HEK293T (cell line): Measurements from ENCODE around the gene MAD2L2.

Experiments used
- ARNT ChIP-seq: fragments of 450-650 bp; IDR thresholded peaks from 2 replicates; pipeline ENCODE4 v1.6.1; 2017; ENCODE audit warnings: mild to moderate bottlenecking
- BHLHE40 ChIP-seq: fragments of 450-650 bp; IDR thresholded peaks from 2 replicates; pipeline ENCODE4 v1.6.1; 2016; ENCODE audit warnings: mild to moderate bottlenecking, moderate library complexity, borderline replicate concordance
- ELF4 ChIP-seq: fragments of 450-650 bp; IDR thresholded peaks from 2 replicates; pipeline ENCODE4 v1.6.1; 2017; ENCODE audit warnings: antibody characterized with exemption
- FOXA1 ChIP-seq: fragments of 450-650 bp; IDR thresholded peaks from 2 replicates; pipeline ENCODE4 v1.6.1; 2016; ENCODE audit warnings: mild to moderate bottlenecking
- FOXK2 ChIP-seq: fragments of 450-650 bp; IDR thresholded peaks from 2 replicates; pipeline ENCODE4 v1.6.1; 2016; ENCODE audit warnings: mild to moderate bottlenecking
- FOXM1 ChIP-seq: fragments of 450-650 bp; IDR thresholded peaks from 2 replicates; pipeline ENCODE4 v1.6.1; 2017; ENCODE audit warnings: mild to moderate bottlenecking, borderline replicate concordance
- HDGF ChIP-seq: fragments of 450-650 bp; IDR thresholded peaks from 2 replicates; pipeline ENCODE4 v1.6.1; 2017; ENCODE audit warnings: antibody characterized with exemption, borderline replicate concordance
- LEF1 ChIP-seq: fragments of 450-650 bp; IDR thresholded peaks from 2 replicates; pipeline ENCODE4 v1.6.1; 2017; ENCODE audit warnings: mild to moderate bottlenecking, borderline replicate concordance
- NFRKB ChIP-seq: fragments of 450-650 bp; IDR thresholded peaks from 2 replicates; pipeline ENCODE4 v1.6.1; 2016; ENCODE audit warnings: mild to moderate bottlenecking, moderate library complexity
- SP1 ChIP-seq: fragments of 450-650 bp; IDR thresholded peaks from 2 replicates; pipeline ENCODE4 v1.6.1; 2017
- SUZ12 ChIP-seq: fragments of 450-650 bp; IDR thresholded peaks from 2 replicates; pipeline ENCODE4 v1.6.1; 2016; ENCODE audit warnings: mild to moderate bottlenecking
- TARDBP ChIP-seq: fragments of 450-650 bp; IDR thresholded peaks from 2 replicates; pipeline ENCODE4 v1.6.1; 2016
- ZNF384 ChIP-seq: fragments of 450-650 bp; IDR thresholded peaks from 2 replicates; pipeline ENCODE4 v1.6.1; 2016
- TF ChIP-seq, protein P1 (sequence below): fragments of 450-650 bp; IDR thresholded peaks from 2 replicates; pipeline ENCODE4 v1.6.1; 2016

- no peak for TF ChIP-seq SUZ12
- TF ChIP-seq, protein P1, sequence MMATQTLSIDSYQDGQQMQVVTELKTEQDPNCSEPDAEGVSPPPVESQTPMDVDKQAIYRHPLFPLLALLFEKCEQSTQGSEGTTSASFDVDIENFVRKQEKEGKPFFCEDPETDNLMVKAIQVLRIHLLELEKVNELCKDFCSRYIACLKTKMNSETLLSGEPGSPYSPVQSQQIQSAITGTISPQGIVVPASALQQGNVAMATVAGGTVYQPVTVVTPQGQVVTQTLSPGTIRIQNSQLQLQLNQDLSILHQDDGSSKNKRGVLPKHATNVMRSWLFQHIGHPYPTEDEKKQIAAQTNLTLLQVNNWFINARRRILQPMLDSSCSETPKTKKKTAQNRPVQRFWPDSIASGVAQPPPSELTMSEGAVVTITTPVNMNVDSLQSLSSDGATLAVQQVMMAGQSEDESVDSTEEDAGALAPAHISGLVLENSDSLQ = no peak
- no peak for TF ChIP-seq ZNF384
- TF ChIP-seq LEF1 = no peak
- TF ChIP-seq SP1 = no peak
- TF ChIP-seq TARDBP = no peak
- no peak for TF ChIP-seq BHLHE40
- no peak for TF ChIP-seq ARNT
- no peak for TF ChIP-seq FOXM1
- no peak for TF ChIP-seq FOXA1
- no peak for TF ChIP-seq HDGF
- no peak for TF ChIP-seq FOXK2
- no peak for TF ChIP-seq ELF4
- no peak for TF ChIP-seq NFRKB
These were observed 9.7 kb upstream of the MAD2L2 start for GRCh38 chr1:11690397-11691301.
